ENCODE data around the gene FARP1.

DNA sequence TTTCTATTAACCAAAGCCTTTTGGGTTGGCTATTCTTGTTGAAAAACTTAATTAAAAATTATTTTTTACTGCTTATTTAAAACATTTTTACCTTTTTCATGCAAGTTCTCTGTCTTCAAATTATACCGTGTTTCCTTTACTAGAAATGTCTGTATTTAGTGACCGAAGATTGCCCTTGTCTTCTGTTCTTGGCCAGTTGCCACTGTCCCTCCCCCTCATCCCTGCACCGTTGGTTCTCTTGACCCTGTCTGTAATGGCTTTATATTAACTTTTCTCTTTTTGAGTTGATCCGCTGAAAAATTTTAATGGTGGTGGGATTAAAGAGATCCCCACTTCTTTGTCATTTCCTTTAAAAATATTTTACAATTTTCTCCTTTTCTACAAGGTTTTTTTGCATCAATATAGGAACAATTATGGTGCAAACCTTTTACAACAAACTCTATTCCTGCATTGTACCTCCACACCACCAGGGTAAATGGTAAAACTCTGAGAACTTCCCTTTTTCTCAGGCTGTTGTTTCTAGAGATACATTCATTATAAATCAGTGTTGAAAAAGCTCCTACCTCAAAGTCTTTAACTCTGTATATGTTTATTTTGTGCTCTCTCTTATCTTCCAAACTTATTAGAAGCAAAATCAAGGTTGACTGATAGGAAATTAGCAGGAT, 47.1 kb downstream of the FARP1 start:
- TF ChIP-seq EZH2 (IDR thresholded peaks at IDR 0.05), result no peak
- TF ChIP-seq POLR2AphosphoS5 (IDR thresholded peaks at IDR 0.05; ENCODE audit: borderline replicate concordance, low read depth, low read length), result no peak
- no peak for TF ChIP-seq FOXP2 (optimal IDR thresholded peaks at IDR 0.05; ENCODE audit: control extremely low read depth, extremely low read length, insufficient read depth)

Data from SK-N-MC (cell line).